ENCODE data around the gene EOMES. TPM values are rescaled to one million over a fixed set of nuclear protein-coding genes. Genes with fewer than 3 reads are reported as not detected.
A peak's percentile ranks its signal among the peaks of the same experiment; 100 is the strongest.

EOMES gene
- total RNA-seq, 2 experiments from 2014 or later: 2.9 to 3.3 TPM

DNA sequence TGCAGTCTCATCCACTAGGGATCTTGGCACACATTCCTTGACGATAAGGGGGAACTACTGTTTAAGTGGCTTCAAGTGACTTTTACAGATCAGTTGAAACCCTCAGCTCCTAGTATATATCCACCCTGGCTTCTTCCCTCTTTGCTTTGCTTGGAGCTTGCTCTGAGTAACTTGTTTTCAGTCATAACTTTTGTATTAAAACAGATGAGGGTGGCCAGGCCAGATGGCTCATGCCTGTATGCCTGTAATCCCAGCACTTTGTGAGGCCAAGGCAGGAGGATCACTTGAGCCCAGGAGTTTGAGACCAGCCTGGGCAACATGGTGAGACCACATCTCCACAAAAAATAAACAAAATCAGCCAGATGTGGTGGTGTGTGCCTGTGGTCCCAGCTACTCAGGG lies 42.4 kb downstream of the EOMES start:
- H3K27me3 Mint-ChIP-seq (ENCODE audit: low read depth): peaks cover 3% of the 10 kb centered on the region
- H3K9me3 Mint-ChIP-seq (ENCODE audit: insufficient read depth): no peaks in the 10 kb centered on the region
- H3K4me1 Mint-ChIP-seq (ENCODE audit: low read depth): peaks cover 10% of the 10 kb centered on the region
- no peaks in the 10 kb centered on the region for H3K36me3 Mint-ChIP-seq (ENCODE audit: low read depth)
- DNase-seq: no peak
- ATAC-seq: no peak
- no peak overlapping the region for H3K27ac Mint-ChIP-seq
- no peak overlapping the region for H3K4me3 Mint-ChIP-seq
- CTCF ChIA-PET: interaction anchor here (0.7 to 2.7 kb wide), 10 partner anchors 9 to 1745 kb away, joined by 3 to 19 read pairs (median 8); partner anchors contain the start of gene NEK10
- POLR2A ChIA-PET: no interaction called here

GRCh38 chr3:27678234-27678633 lies 43.9 kb downstream of the EOMES start:
- DNase-seq (no peak), ATAC-seq (no peak)
- ChIA-PET CTCF (interaction anchor here (1.1 to 1.6 kb wide), 3 partner anchors 18 to 211 kb away, joined by 3 to 4 read pairs (median 4); partner anchors contain the start of gene SLC4A7), POLR2A (no interaction called here)
- no peaks in the 10 kb centered on the region for H3K9me3 Mint-ChIP-seq (ENCODE audit: insufficient read depth)
- H3K4me1 Mint-ChIP-seq (ENCODE audit: low read depth): peaks cover 10% of the 10 kb centered on the region
- H3K27me3 Mint-ChIP-seq (ENCODE audit: low read depth): no peaks in the 10 kb centered on the region
- no peaks in the 10 kb centered on the region for H3K36me3 Mint-ChIP-seq (ENCODE audit: low read depth)
- H3K27ac Mint-ChIP-seq: no peak overlapping the region
- H3K4me3 Mint-ChIP-seq: no peak overlapping the region

DNA sequence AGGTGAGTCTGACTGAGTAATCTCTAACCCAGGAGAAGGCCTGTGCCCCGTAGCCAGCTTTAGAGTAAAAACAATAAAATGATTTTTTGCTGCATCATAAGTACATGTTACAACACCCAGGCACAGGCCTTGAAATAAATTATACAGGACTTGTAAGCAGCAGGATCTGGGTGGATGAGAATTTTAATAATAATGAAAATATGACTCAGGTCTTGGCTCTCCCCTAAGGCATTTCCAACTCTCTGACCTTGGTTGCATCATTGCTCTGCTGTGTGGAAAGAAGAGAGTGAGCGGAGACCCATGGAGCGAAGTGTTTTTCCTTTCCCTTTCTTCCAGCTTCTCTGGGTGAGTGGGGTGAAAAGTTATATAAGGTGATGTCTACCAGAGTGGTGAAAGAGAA lies 44.6 kb downstream of the EOMES start:
- ATAC-seq (no peak), DNase-seq (no peak)
- ChIA-PET POLR2A (no interaction called here), CTCF (no interaction called here)
- H3K4me1 Mint-ChIP-seq (ENCODE audit: low read depth): peaks cover 10% of the 10 kb centered on the region
- H3K27ac Mint-ChIP-seq: no peak overlapping the region
- H3K9me3 Mint-ChIP-seq (ENCODE audit: insufficient read depth): no peaks in the 10 kb centered on the region
- no peaks in the 10 kb centered on the region for H3K36me3 Mint-ChIP-seq (ENCODE audit: low read depth)
- no peaks in the 10 kb centered on the region for H3K27me3 Mint-ChIP-seq (ENCODE audit: low read depth)
- no peak overlapping the region for H3K4me3 Mint-ChIP-seq

- ChIA-PET CTCF (no interaction called here), POLR2A (no interaction called here)
- no peak for ATAC-seq
- Mint-ChIP-seq H3K36me3 (ENCODE audit: low read depth) (no peaks in the 10 kb centered on the region), H3K27ac (no peak overlapping the region), H3K27me3 (ENCODE audit: low read depth) (no peaks in the 10 kb centered on the region), H3K4me3 (no peak overlapping the region), H3K4me1 (ENCODE audit: low read depth) (no peaks in the 10 kb centered on the region), H3K9me3 (ENCODE audit: insufficient read depth) (no peaks in the 10 kb centered on the region)
- DNase-seq: no peak
Observed at GRCh38 chr3:27675287-27675686, 46.8 kb downstream of the EOMES start.

DNA sequence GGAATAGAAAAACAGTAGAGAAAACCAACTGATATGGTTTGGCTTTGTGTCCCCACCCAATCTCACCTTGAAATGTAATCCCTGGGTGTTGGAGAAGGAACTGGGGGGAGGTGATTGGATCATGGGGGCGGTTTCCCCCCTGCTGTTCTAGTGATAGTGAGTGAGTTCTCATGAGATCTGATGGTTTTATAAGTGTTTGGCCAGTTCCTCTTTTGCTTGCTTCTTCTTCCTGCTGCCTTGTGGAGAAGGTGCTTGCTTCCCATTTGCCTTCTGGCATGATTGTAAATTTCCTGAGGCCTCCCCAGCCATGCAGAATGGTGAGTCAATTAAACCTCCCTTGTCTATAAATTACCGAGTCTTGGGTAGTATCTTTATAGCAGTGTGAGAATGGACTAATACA lies 48.4 kb downstream of the EOMES start:
- DNase-seq (no peak), ATAC-seq (no peak)
- CTCF ChIA-PET: no interaction called here
- Mint-ChIP-seq H3K27me3 (ENCODE audit: low read depth) (no peaks in the 10 kb centered on the region), H3K9me3 (ENCODE audit: insufficient read depth) (no peaks in the 10 kb centered on the region), H3K27ac (no peak overlapping the region), H3K4me1 (ENCODE audit: low read depth) (no peaks in the 10 kb centered on the region), H3K4me3 (no peak overlapping the region), H3K36me3 (ENCODE audit: low read depth) (no peaks in the 10 kb centered on the region)
- POLR2A ChIA-PET: no interaction called here

DNA sequence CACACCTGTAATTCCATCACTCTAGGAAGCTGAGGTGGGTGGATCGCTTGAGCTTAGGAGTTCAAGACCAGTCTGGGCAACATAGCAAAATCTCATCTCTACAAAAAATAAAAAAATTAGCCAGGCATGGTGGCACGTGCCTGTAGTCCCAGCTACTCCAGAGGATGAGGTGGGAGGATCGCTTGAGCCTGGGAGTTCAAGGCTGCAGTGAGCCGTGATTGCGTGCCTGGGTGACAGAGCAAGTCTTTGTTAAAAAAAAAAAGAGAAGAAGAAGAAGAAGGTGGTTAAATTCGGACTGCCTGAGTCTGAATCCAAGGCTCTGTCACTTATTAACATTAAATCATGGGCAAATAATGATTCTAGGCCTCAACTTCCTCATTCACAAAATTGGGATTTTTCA lies 51.0 kb downstream of the EOMES start:
- POLR2A ChIA-PET: interaction anchor here (0.9 kb wide), 1 partner anchor 8 kb away, joined by 4 read pairs; no protein-coding TSS in a partner anchor
- ATAC-seq (no peak), DNase-seq (no peak)
- no peaks in the 10 kb centered on the region for H3K9me3 Mint-ChIP-seq (ENCODE audit: insufficient read depth)
- no peak overlapping the region for H3K27ac Mint-ChIP-seq
- H3K36me3 Mint-ChIP-seq (ENCODE audit: low read depth): no peaks in the 10 kb centered on the region
- H3K27me3 Mint-ChIP-seq (ENCODE audit: low read depth): no peaks in the 10 kb centered on the region
- H3K4me1 Mint-ChIP-seq (ENCODE audit: low read depth): peaks cover 9% of the 10 kb centered on the region
- CTCF ChIA-PET: interaction anchor here (3.0 kb wide), 1 partner anchor 10 kb away, joined by 16 read pairs; no protein-coding TSS in a partner anchor
- no peak overlapping the region for H3K4me3 Mint-ChIP-seq

DNA sequence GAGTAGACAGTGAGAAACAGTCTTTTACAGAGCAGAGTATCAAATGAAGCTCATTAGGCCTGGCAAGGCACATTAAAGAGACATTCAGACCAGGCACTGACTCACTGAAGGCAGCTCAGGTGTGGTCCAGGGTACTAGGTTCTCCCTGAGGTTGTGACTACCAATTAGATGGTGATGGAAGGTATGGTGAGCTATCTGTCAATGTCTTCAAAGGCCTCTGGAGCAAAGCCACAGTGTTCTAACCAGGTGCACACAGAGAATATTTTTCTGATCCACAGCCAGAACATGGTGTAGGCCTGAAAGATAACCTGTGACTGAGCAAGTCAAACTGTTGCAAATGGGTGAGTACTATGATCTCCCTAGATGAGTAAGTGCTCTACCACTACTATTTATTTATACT lies 51.5 kb downstream of the EOMES start:
- Mint-ChIP-seq H3K27ac (no peak overlapping the region), H3K4me3 (no peak overlapping the region), H3K9me3 (ENCODE audit: insufficient read depth) (no peaks in the 10 kb centered on the region), H3K36me3 (ENCODE audit: low read depth) (no peaks in the 10 kb centered on the region), H3K4me1 (ENCODE audit: low read depth) (peaks cover 9% of the 10 kb centered on the region), H3K27me3 (ENCODE audit: low read depth) (no peaks in the 10 kb centered on the region)
- ChIA-PET POLR2A (interaction anchor here (0.9 kb wide), 1 partner anchor 8 kb away, joined by 4 read pairs; no protein-coding TSS in a partner anchor), CTCF (interaction anchor here (3.0 kb wide), 1 partner anchor 10 kb away, joined by 16 read pairs; no protein-coding TSS in a partner anchor)
- ATAC-seq: no peak
- DNase-seq: no peak

GRCh38 chr3:27669591-27669990 lies 52.5 kb downstream of the EOMES start:
- Mint-ChIP-seq H3K9me3 (ENCODE audit: insufficient read depth) (no peaks in the 10 kb centered on the region), H3K4me3 (no peak overlapping the region), H3K27ac (no peak overlapping the region), H3K36me3 (ENCODE audit: low read depth) (no peaks in the 10 kb centered on the region), H3K27me3 (ENCODE audit: low read depth) (no peaks in the 10 kb centered on the region), H3K4me1 (ENCODE audit: low read depth) (peaks cover 9% of the 10 kb centered on the region)
- POLR2A ChIA-PET: no interaction called here
- DNase-seq (no peak), ATAC-seq (no peak)
- CTCF ChIA-PET: interaction anchor here (1.4 to 3.0 kb wide), 2 partner anchors 9 to 11 kb away, joined by 3 to 16 read pairs; no protein-coding TSS in a partner anchor

- Mint-ChIP-seq H3K27me3 (ENCODE audit: low read depth) (no peaks in the 10 kb centered on the region), H3K4me3 (no peak overlapping the region), H3K4me1 (ENCODE audit: low read depth) (peaks cover 9% of the 10 kb centered on the region), H3K36me3 (ENCODE audit: low read depth) (no peaks in the 10 kb centered on the region), H3K9me3 (ENCODE audit: insufficient read depth) (no peaks in the 10 kb centered on the region), H3K27ac (no peak overlapping the region)
- DNase-seq (no peak), ATAC-seq (no peak)
- CTCF ChIA-PET: interaction anchor here (0.9 to 2.1 kb wide), 2 partner anchors 13 to 19 kb away, joined by 3 to 4 read pairs; no protein-coding TSS in a partner anchor
- POLR2A ChIA-PET: no interaction called here
Observed at GRCh38 chr3:27667751-27668150, 54.4 kb downstream of the EOMES start.

DNA sequence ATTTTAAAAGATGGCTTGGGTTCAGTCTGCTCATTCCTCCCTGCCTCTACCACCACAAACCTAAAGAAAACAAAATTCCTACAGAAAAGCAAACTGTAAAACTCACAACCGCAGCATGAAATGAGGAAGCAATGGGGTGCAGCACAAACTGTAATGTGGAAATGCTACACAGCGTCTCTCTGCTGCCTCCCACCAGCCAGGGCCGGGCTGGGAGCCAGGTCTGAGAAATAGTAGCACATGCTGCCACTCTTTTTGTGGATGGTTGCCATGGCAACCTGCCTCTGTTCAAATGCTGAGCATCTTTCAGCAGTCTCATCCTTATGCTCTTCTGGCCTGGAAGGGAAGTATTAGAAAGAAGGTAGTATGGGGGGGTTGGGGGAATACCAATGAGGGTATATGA lies 55.4 kb downstream of the EOMES start:
- ChIA-PET POLR2A (no interaction called here), CTCF (interaction anchor here (0.7 kb wide), 1 partner anchor 13 kb away, joined by 3 read pairs; no protein-coding TSS in a partner anchor)
- no peak for ATAC-seq
- Mint-ChIP-seq H3K4me1 (ENCODE audit: low read depth) (peaks cover 9% of the 10 kb centered on the region), H3K9me3 (ENCODE audit: insufficient read depth) (no peaks in the 10 kb centered on the region), H3K36me3 (ENCODE audit: low read depth) (no peaks in the 10 kb centered on the region), H3K27ac (no peak overlapping the region), H3K4me3 (no peak overlapping the region), H3K27me3 (ENCODE audit: low read depth) (peaks cover 2% of the 10 kb centered on the region)
- peak; percentile 28 for DNase-seq

DNA sequence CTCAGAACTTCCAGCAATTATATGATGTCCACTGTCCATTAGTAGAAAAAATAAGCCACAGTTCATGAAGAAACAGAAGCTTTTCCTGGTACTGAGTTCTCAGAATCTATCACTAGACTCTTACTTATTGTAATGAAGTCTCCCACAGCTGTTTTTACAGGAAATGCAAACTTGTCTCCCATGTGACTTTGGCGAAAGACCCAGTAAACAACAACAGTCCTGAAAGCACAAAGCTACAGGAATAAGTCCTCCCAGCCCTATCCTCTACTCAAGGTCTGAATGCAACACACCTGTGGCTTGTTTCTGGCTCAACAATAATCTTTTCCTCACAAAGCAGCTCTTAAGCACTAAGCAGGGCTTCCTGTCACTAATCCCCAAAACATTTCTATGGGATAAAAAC lies 55.9 kb downstream of the EOMES start:
- DNase-seq: no peak
- ATAC-seq: no peak
- peaks cover 9% of the 10 kb centered on the region for H3K4me1 Mint-ChIP-seq (ENCODE audit: low read depth)
- H3K27ac Mint-ChIP-seq: no peak overlapping the region
- no peak overlapping the region for H3K4me3 Mint-ChIP-seq
- CTCF ChIA-PET: interaction anchor here (0.7 to 1.3 kb wide), 2 partner anchors 13 to 15 kb away, joined by 3 to 12 read pairs; no protein-coding TSS in a partner anchor
- H3K36me3 Mint-ChIP-seq (ENCODE audit: low read depth): no peaks in the 10 kb centered on the region
- no peaks in the 10 kb centered on the region for H3K9me3 Mint-ChIP-seq (ENCODE audit: insufficient read depth)
- POLR2A ChIA-PET: no interaction called here
- peaks cover 4% of the 10 kb centered on the region for H3K27me3 Mint-ChIP-seq (ENCODE audit: low read depth)

Data from activated CD8-positive, alpha-beta T cell treated with anti-CD3 and anti-CD28 coated beads, Interleukin-2, amount 10 ng/mL, durations not matched to agents 7 days and 5 days (primary cell).